HEK293T (cell line): ENCODE measurements around the gene SLC15A3.

Experiments
- CTCF ChIA-PET: fragments of 350-600 bp; formaldehyde crosslinking; extraction: SDS; loops from one replicate; lab custom pipeline; 2021; ENCODE audit warnings: antibody characterized with exemption, inconsistent platforms; lab: Yijun Ruan, JAX
- POLR2A ChIA-PET: fragments of 350-600 bp; formaldehyde crosslinking; extraction: SDS; loops from one replicate; lab custom pipeline; 2020; ENCODE audit warnings: antibody characterized with exemption, inconsistent platforms; lab: Yijun Ruan, JAX
- DNase-seq: peaks from one replicate; pipeline ENCODE4 v3.0.0; 2012; ENCODE audit warnings: mixed read lengths; ENCODE audit errors: extremely low spot score
- ARNT ChIP-seq: fragments of 450-650 bp; IDR thresholded peaks from 2 replicates; pipeline ENCODE4 v1.6.1; 2017; ENCODE audit warnings: mild to moderate bottlenecking
- BHLHE40 ChIP-seq: fragments of 450-650 bp; IDR thresholded peaks from 2 replicates; pipeline ENCODE4 v1.6.1; 2016; ENCODE audit warnings: mild to moderate bottlenecking, moderate library complexity, borderline replicate concordance
- CTBP1 ChIP-seq: fragments of 450-650 bp; IDR thresholded peaks from 2 replicates; pipeline ENCODE4 v1.6.1; 2016; ENCODE audit warnings: borderline replicate concordance
- ELF4 ChIP-seq: fragments of 450-650 bp; IDR thresholded peaks from 2 replicates; pipeline ENCODE4 v1.6.1; 2017; ENCODE audit warnings: antibody characterized with exemption
- FOXA1 ChIP-seq: fragments of 450-650 bp; IDR thresholded peaks from 2 replicates; pipeline ENCODE4 v1.6.1; 2016; ENCODE audit warnings: mild to moderate bottlenecking
- FOXK2 ChIP-seq: fragments of 450-650 bp; IDR thresholded peaks from 2 replicates; pipeline ENCODE4 v1.6.1; 2016; ENCODE audit warnings: mild to moderate bottlenecking
- FOXM1 ChIP-seq: fragments of 450-650 bp; IDR thresholded peaks from 2 replicates; pipeline ENCODE4 v1.6.1; 2017; ENCODE audit warnings: mild to moderate bottlenecking, borderline replicate concordance
- HDGF ChIP-seq: fragments of 450-650 bp; IDR thresholded peaks from 2 replicates; pipeline ENCODE4 v1.6.1; 2017; ENCODE audit warnings: antibody characterized with exemption, borderline replicate concordance
- L3MBTL2 ChIP-seq: fragments of 450-650 bp; conservative IDR thresholded peaks from 2 replicates; pipeline ENCODE4 v1.6.1; 2016; ENCODE audit warnings: mild to moderate bottlenecking
- LEF1 ChIP-seq: fragments of 450-650 bp; IDR thresholded peaks from 2 replicates; pipeline ENCODE4 v1.6.1; 2017; ENCODE audit warnings: mild to moderate bottlenecking, borderline replicate concordance
- NFRKB ChIP-seq: fragments of 450-650 bp; IDR thresholded peaks from 2 replicates; pipeline ENCODE4 v1.6.1; 2016; ENCODE audit warnings: mild to moderate bottlenecking, moderate library complexity
- PKNOX1 ChIP-seq: fragments of 450-650 bp; IDR thresholded peaks from 2 replicates; pipeline ENCODE4 v1.6.1; 2016
- SP1 ChIP-seq: fragments of 450-650 bp; IDR thresholded peaks from 2 replicates; pipeline ENCODE4 v1.6.1; 2017
- SUZ12 ChIP-seq: fragments of 450-650 bp; IDR thresholded peaks from 2 replicates; pipeline ENCODE4 v1.6.1; 2016; ENCODE audit warnings: mild to moderate bottlenecking
- TARDBP ChIP-seq: fragments of 450-650 bp; IDR thresholded peaks from 2 replicates; pipeline ENCODE4 v1.6.1; 2016
- ZNF384 ChIP-seq: fragments of 450-650 bp; IDR thresholded peaks from 2 replicates; pipeline ENCODE4 v1.6.1; 2016

Gene SLC15A3

DNA sequence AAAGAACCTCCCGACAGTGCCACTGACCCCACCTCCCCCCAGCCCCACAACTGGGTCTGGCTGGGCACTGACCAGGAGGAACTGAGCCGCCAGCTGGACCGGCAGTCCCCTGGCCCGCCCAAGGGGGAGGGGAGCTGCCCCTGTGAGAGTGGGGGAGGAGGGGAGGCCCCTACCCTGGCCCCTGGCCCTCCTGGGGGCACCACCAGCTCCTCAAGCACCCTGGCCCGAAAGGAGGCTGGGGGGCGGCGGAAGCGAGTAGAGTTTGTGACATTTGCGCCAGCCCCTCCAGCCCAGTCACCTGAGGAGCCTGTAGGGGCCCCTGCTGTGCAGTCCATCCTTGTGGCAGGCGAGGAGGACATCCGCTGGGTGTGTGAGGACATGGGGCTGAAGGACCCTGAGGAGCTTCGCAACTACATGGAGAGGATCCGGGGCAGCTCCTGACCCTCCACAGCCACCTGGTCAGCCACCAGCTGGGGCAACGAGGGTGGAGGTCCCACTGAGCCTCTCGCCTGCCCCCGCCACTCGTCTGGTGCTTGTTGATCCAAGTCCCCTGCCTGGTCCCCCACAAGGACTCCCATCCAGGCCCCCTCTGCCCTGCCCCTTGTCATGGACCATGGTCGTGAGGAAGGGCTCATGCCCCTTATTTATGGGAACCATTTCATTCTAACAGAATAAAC lies 15.4 kb downstream of the SLC15A3 start:
- POLR2A ChIA-PET, result no interaction called here
- no peak for DNase-seq
- TF ChIP-seq TARDBP, result no peak
- no peak for TF ChIP-seq ARNT
- no peak for TF ChIP-seq PKNOX1
- no peak for TF ChIP-seq HDGF
- no peak for TF ChIP-seq SUZ12
- no peak for TF ChIP-seq FOXK2
- TF ChIP-seq ZNF384, result no peak
- TF ChIP-seq NFRKB, result no peak
- no peak for TF ChIP-seq FOXA1
- no peak for TF ChIP-seq L3MBTL2
- TF ChIP-seq ELF4, result no peak
- TF ChIP-seq SP1, result no peak
- TF ChIP-seq FOXM1, result no peak
- CTCF ChIA-PET, result no interaction called here

- TF ChIP-seq FOXA1, result no peak
- TF ChIP-seq ARNT, result no peak
- DNase-seq, result no peak
- CTCF ChIA-PET, result no interaction called here
- POLR2A ChIA-PET, result no interaction called here
These were observed 16.1 kb downstream of the SLC15A3 start for GRCh38 chr11:60935676-60936442.

GRCh38 chr11:60934790-60935605 lies 17.0 kb downstream of the SLC15A3 start:
- no peak for TF ChIP-seq SP1
- no peak for TF ChIP-seq CTBP1
- no peak for TF ChIP-seq SUZ12
- TF ChIP-seq NFRKB, result no peak
- no peak for TF ChIP-seq LEF1
- TF ChIP-seq FOXA1, result no peak
- TF ChIP-seq HDGF, result no peak
- no peak for TF ChIP-seq ELF4
- TF ChIP-seq BHLHE40, result no peak
- no peak for TF ChIP-seq TARDBP
- no peak for TF ChIP-seq FOXM1
- no peak for TF ChIP-seq ARNT
- TF ChIP-seq PKNOX1, result no peak
- TF ChIP-seq L3MBTL2, result no peak
- TF ChIP-seq FOXK2, result no peak
- TF ChIP-seq ZNF384, result no peak
- ChIA-PET POLR2A (no interaction called here), CTCF (no interaction called here)
- DNase-seq, result no peak

GRCh38 chr11:60934124-60934789 lies 17.7 kb downstream of the SLC15A3 start:
- ChIA-PET CTCF (no interaction called here), POLR2A (no interaction called here)
- no peak for DNase-seq
- TF ChIP-seq LEF1 (no peak), CTBP1 (no peak), SP1 (no peak), SUZ12 (no peak), ELF4 (no peak)

DNA sequence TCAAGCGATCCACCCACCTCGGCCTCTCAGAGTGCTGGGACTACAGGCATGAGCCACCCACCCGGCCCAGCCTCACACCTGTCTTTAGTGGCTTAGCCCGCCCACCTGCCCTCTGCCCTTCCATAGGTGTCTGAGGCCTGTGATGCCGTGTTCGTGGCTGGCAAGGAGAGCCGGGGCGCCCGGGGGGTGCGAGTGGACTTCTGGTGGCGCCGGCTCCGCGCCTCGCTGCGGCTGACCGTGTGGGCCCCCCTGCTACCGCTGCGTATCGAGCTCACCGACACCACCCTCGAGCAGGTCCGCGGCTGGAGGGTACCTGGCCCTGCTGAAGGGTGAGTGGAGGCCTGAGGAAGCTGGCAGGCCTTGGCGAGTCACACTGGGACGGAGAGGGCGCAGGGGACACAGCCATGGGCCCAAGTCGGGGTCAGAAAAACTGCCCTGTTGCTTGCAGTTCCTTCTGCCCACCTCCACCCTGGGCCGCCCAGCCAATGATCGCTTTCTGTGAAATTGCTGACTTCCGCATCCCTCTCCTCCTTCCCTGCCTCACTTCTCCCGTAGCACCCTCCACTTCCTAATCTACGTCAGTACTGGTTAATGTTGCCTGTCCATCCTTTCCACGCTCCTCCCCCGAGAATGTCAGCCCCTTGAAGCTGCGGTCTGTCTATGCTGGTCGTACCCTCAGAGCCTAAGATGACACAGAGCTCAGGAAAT lies 18.4 kb downstream of the SLC15A3 start:
- DNase-seq, result no peak
- ChIA-PET POLR2A (no interaction called here), CTCF (interaction anchor here (0.7 kb wide), 1 partner anchor 1266 kb away, joined by 5 read pairs; no protein-coding TSS in a partner anchor)
- TF ChIP-seq NFRKB, result no peak
- no peak for TF ChIP-seq SUZ12
- no peak for TF ChIP-seq PKNOX1
- no peak for TF ChIP-seq TARDBP
- TF ChIP-seq L3MBTL2, result no peak
- no peak for TF ChIP-seq FOXM1
- no peak for TF ChIP-seq BHLHE40
- no peak for TF ChIP-seq FOXA1
- TF ChIP-seq ARNT, result no peak
- no peak for TF ChIP-seq ELF4
